CD4-positive, CD25-positive, alpha-beta regulatory T cell (primary cell): ENCODE data around the gene SRP9. TPM values are rescaled to one million over a fixed set of nuclear protein-coding genes. Genes with fewer than 3 reads are reported as not detected.
A peak's percentile ranks its signal among the peaks of the same experiment; 100 is the strongest.
"Not testable (repeated sequence)": the region's sequence is repeated elsewhere in the genome, so short reads cannot be mapped to it uniquely, and the experiment has no call there.

Experiments used
- ATAC-seq, 2 donors: fragments of 150-1000 bp; cut with Tn5 transposase; one replicate each; pipeline ENCODE4 v1.10.0; 2021; ENCODE audit warnings: low read depth in 2 of 2, moderate number of reproducible peaks in 2 of 2, moderate library complexity in 1 of 2
- DNase-seq, 3 donors: peaks; one replicate each; pipeline versions ENCODE4 v3.0.0 to v3.0.0-alpha.2; 2012 to 2022; ENCODE audit warnings: mixed read lengths in 1 of 3
- H3K27ac ChIP-seq: one replicate; pipeline ENCODE4 v1.7.0; 2013; ENCODE audit warnings: mild to moderate bottlenecking, low read length; ENCODE audit not compliant: insufficient read depth, poor library complexity, severe bottlenecking
- H3K27me3 ChIP-seq: one replicate; pipeline ENCODE4 v1.7.0; 2013; ENCODE audit warnings: low read length; ENCODE audit not compliant: control insufficient read depth, insufficient read depth
- H3K36me3 ChIP-seq: one replicate; pipeline ENCODE4 v1.7.0; 2013; ENCODE audit warnings: mild to moderate bottlenecking, low read length, moderate library complexity; ENCODE audit not compliant: control insufficient read depth, insufficient read depth
- H3K4me1 ChIP-seq: 2 replicates; pipeline ENCODE4 v1.7.0; 2013; ENCODE audit warnings: mild to moderate bottlenecking, low read length; ENCODE audit not compliant: insufficient read depth, control insufficient read depth, poor library complexity, severe bottlenecking
- H3K4me3 ChIP-seq: one replicate; pipeline ENCODE4 v1.7.0; 2013; ENCODE audit warnings: low read depth, mild to moderate bottlenecking, low read length, moderate library complexity
- H3K9me3 ChIP-seq, 2 experiments: 1 replicate in 1 of 2; 2 replicates in 1 of 2; pipeline ENCODE4 v1.7.0; 2013; ENCODE audit warnings: low read length in 2 of 2, mild to moderate bottlenecking in 1 of 2, moderate library complexity in 1 of 2; ENCODE audit not compliant: control insufficient read depth in 2 of 2
- H3K27ac Mint-ChIP-seq, 3 donors: one replicate each; pipeline ENCODE4 v1.8.0; 2020 to 2022; ENCODE audit warnings: mild to moderate bottlenecking in 3 of 3, mixed read lengths in 3 of 3, moderate library complexity in 2 of 3
- H3K27me3 Mint-ChIP-seq: one replicate; pipeline ENCODE4 v1.8.0; 2022; ENCODE audit warnings: mild to moderate bottlenecking, mixed read lengths
- H3K36me3 Mint-ChIP-seq: one replicate; pipeline ENCODE4 v1.8.0; 2020; ENCODE audit warnings: mixed read lengths
- H3K4me1 Mint-ChIP-seq, 4 donors: one replicate each; pipeline ENCODE4 v1.8.0; 2020 to 2022; ENCODE audit warnings: mixed read lengths in 4 of 4, mild to moderate bottlenecking in 1 of 4
- H3K4me3 Mint-ChIP-seq, 4 donors: one replicate each; pipeline ENCODE4 v1.8.0; 2020 to 2022; ENCODE audit warnings: mild to moderate bottlenecking in 4 of 4, mixed read lengths in 4 of 4, moderate library complexity in 3 of 4
- H3K9me3 Mint-ChIP-seq, 7 donors: one replicate each; pipeline ENCODE4 v1.8.0; 2020 to 2022; ENCODE audit warnings: mixed read lengths in 7 of 7, mild to moderate bottlenecking in 3 of 7, moderate library complexity in 2 of 7
- polyA plus RNA-seq, 4 donors: library from polyadenylated mRNA; unstranded; fragments of 300-500 nt; fragmentation: Illumina TruSeq; gene quantifications; one replicate each; pipeline ENCODE4 v1.2.3, GENCODE V29; 2021
- total RNA-seq: library from RNA; stranded (reverse); gene quantifications from one replicate; pipeline ENCODE4 v1.2.3, GENCODE V29; 2022

The SRP9 gene
- total and polyA plus RNA-seq, 5 donors from 2014 or later = 76.7 to 367 (median 340) TPM

DNA sequence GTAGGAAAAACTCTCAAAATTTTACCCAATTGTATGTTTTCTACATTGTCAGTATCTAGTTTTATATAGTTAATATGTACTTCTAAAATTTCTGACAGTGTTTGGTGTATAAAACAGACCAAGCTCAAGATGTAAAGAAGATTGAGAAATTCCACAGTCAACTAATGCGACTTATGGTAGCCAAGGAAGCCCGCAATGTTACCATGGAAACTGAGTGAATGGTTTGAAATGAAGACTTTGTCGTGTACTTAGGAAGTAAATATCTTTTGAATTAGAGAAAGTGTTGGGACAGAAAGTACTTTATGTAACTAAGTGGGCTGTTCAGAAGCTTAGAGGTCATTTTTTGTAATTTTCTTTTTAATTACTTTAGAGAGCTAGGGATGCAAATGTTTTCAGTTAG is 11.5 kb downstream of the SRP9 start:
- Mint-ChIP-seq H3K4me1 (peaks cover 17 to 20% (median 20%) of the 10 kb centered on the region in 4 donors), H3K36me3 (peaks cover 50% of the 10 kb centered on the region)
- DNase-seq, H3K27me3 Mint-ChIP-seq, H3K9me3 ChIP-seq, H3K9me3 Mint-ChIP-seq, H3K27me3 ChIP-seq, H3K27ac ChIP-seq, H3K4me1 ChIP-seq, H3K4me3 ChIP-seq, H3K27ac Mint-ChIP-seq, H3K4me3 Mint-ChIP-seq, ATAC-seq: not testable (repeated sequence)
- peaks cover 56% of the 10 kb centered on the region for H3K36me3 ChIP-seq

DNA sequence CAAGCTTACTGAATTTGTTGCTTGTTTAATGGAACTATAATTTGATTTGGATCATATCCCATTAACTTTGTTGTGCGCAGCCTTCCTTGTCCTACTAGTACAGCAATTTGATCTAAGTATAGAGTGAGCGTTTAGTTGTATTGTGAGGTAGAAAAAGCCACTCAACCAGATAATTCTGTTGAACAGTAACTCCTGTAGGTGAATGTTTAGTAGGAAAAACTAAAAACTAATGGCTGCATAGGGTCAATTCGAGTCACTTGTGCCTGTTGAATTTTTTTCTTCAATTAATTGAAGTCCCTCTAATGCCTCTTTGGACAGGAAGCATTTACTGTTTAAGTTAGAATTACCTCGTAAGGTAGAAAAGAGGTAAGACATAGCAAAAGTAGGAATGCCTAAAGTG is 17.3 kb downstream of the SRP9 start:
- Mint-ChIP-seq H3K27me3 (no peaks in the 10 kb centered on the region), H3K4me1 (peaks cover 0 to 11% (median 4%) of the 10 kb centered on the region in 4 donors), H3K27ac (no peak overlapping the region), H3K36me3 (peaks cover 44% of the 10 kb centered on the region), H3K9me3 (peaks cover 0 to 3% (median 0%) of the 10 kb centered on the region in 7 donors), H3K4me3 (no peak overlapping the region)
- Histone ChIP-seq H3K9me3 (no peaks in the 10 kb centered on the region), H3K4me1 (no peaks in the 10 kb centered on the region), H3K27me3 (no peaks in the 10 kb centered on the region), H3K27ac (no peak overlapping the region), H3K4me3 (no peak overlapping the region), H3K36me3 (peaks cover 20% of the 10 kb centered on the region)
- DNase-seq = no peak
- ATAC-seq = no peak

DNA sequence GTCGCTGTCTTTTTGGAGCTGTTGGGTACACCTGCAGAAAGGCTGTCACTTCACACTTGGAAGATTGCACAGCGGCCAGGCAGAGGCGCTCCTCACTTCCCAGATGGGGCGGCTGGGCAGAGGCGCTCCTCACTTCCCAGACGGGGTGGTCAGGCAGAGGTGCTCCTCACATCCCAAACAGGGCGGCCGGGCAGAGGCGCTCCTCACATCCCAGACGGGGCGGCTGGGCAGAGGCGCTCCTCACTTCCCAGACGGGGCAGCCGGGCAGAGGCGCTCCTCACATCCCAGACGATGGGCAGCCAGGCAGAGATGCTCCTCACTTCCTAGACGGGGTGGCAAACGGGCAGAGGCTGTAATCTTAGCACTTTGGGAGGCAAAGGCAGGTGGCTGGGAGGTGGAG is 18.5 kb downstream of the SRP9 start:
- H3K9me3 Mint-ChIP-seq, H3K27ac ChIP-seq, H3K4me3 Mint-ChIP-seq, H3K36me3 ChIP-seq, H3K27me3 Mint-ChIP-seq, ATAC-seq, H3K4me3 ChIP-seq, H3K27me3 ChIP-seq, H3K9me3 ChIP-seq, H3K4me1 ChIP-seq, DNase-seq: not testable (repeated sequence)
- Mint-ChIP-seq H3K4me1 (peaks cover 0 to 11% (median 6%) of the 10 kb centered on the region in 4 donors), H3K36me3 (peaks cover 39% of the 10 kb centered on the region), H3K27ac (peak overlapping the region in 1 of 3 donors; percentile 20)

DNA sequence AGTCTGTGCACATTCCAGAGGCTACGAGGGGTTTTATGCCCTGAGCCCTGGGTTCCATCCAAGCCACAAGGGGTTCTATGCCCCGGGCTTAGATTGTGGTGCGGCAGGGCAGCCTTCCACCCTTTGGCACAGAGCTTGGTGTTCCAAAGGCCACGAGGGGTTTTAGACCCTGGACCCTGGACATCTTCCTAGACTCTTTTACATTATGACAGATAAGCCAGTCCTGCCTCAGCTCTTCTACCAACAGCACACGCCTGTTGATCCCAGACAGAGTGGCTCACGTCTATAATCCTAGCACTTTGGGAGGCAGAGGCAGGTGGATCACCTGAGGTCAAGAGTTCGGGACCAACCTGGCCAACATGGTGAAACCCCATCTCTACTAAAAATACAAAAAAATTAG is 23.5 kb downstream of the SRP9 start:
- peaks cover 0 to 10% (median 3%) of the 10 kb centered on the region in 4 donors for H3K4me1 Mint-ChIP-seq
- not testable (repeated sequence) for H3K27ac ChIP-seq, H3K4me1 ChIP-seq, H3K9me3 Mint-ChIP-seq, H3K4me3 ChIP-seq, H3K36me3 ChIP-seq, H3K9me3 ChIP-seq, H3K27me3 Mint-ChIP-seq, DNase-seq, ATAC-seq, H3K36me3 Mint-ChIP-seq, H3K4me3 Mint-ChIP-seq, H3K27ac Mint-ChIP-seq, H3K27me3 ChIP-seq

DNA sequence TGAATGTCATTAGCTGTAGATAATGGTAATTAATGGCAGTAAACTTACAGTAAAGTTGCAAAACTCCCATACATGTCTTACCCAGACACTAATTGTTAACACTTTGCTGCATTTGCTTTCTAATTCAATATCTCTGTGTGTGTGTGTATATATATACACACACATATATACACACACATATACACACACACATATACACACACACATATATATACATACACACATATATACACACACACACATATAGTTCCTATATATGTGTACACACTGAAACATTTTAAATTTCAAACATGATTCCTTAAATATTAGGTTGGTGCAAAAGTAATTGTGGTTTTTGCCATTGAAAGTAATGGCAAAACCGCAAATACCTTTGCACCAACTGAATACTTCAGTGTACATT is 28.6 kb downstream of the SRP9 start:
- H3K27ac Mint-ChIP-seq = no peak overlapping the region
- H3K36me3 ChIP-seq = no peaks in the 10 kb centered on the region
- H3K9me3 ChIP-seq = no peaks in the 10 kb centered on the region
- H3K4me3 ChIP-seq = no peak overlapping the region
- DNase-seq = no peak
- H3K36me3 Mint-ChIP-seq = no peaks in the 10 kb centered on the region
- H3K9me3 Mint-ChIP-seq = no peaks in the 10 kb centered on the region
- no peak overlapping the region for H3K27ac ChIP-seq
- H3K4me1 Mint-ChIP-seq = peaks cover 0 to 12% (median 6%) of the 10 kb centered on the region in 4 donors
- H3K4me1 ChIP-seq = peaks cover 8% of the 10 kb centered on the region
- no peaks in the 10 kb centered on the region for H3K27me3 ChIP-seq
- no peak overlapping the region for H3K4me3 Mint-ChIP-seq
- ATAC-seq = no peak
- peaks cover 24% of the 10 kb centered on the region for H3K27me3 Mint-ChIP-seq

DNA sequence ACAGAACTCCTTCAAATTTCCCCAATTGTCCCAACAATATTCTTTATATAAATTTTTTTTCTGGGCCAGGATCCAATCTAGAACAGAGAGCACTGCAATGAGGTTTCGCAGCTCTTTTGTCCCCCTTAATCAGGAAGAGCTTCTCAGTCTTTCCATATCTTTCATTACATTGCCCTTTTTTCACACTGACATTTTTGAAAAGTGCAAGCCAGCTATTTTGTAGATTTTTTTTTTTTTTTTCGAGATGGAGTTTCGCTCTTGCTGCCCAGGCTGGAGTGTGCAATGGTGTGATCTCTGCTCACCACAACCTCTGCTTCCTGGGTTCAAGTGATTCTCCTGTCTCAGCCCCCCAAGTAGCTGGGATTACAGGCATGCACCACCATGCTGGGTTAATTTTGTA is 29.1 kb downstream of the SRP9 start:
- ATAC-seq, H3K36me3 ChIP-seq, H3K27me3 ChIP-seq: not testable (repeated sequence)

DNA sequence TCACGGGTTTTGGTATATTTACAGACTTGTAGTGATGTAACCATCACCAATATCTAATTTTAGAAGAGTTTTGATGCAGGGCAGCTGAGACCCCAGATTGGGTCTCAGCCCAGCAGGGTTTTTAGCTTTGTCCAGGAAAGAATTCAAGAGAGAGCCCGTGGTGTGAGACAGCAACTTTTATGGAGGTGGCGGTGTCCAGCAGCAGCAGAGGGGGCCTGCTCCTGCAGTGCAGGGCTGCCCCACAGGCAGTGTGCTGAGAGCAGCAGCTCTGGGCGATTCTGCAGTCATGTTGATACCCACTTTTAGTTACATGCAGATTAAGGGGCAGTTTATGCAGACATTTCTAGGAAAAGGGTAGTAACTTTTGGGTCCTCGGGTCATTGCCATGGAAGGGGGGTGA is 30.5 kb downstream of the SRP9 start:
- DNase-seq = no peak
- Mint-ChIP-seq H3K27ac (no peak overlapping the region), H3K4me1 (peaks cover 2 to 12% (median 5%) of the 10 kb centered on the region in 4 donors), H3K27me3 (peaks cover 24% of the 10 kb centered on the region), H3K36me3 (no peaks in the 10 kb centered on the region), H3K4me3 (peak overlapping the region; percentile 19 to 80 (median 62)), H3K9me3 (no peaks in the 10 kb centered on the region)
- no peak for ATAC-seq
- no peak overlapping the region for H3K4me3 ChIP-seq
- H3K27ac ChIP-seq = no peak overlapping the region
- H3K36me3 ChIP-seq = no peaks in the 10 kb centered on the region
- no peaks in the 10 kb centered on the region for H3K9me3 ChIP-seq
- peaks cover 8% of the 10 kb centered on the region for H3K4me1 ChIP-seq
- H3K27me3 ChIP-seq = no peaks in the 10 kb centered on the region

More for the DNA sequence above, 29.1 kb downstream of the SRP9 start:
- not testable (repeated sequence) for H3K4me3 ChIP-seq, DNase-seq, H3K27ac Mint-ChIP-seq, H3K36me3 Mint-ChIP-seq, H3K27ac ChIP-seq, H3K4me1 ChIP-seq, H3K9me3 ChIP-seq, H3K9me3 Mint-ChIP-seq, H3K4me3 Mint-ChIP-seq
- H3K27me3 Mint-ChIP-seq = peaks cover 24% of the 10 kb centered on the region
- H3K4me1 Mint-ChIP-seq = peaks cover 2 to 12% (median 6%) of the 10 kb centered on the region in 4 donors

DNA sequence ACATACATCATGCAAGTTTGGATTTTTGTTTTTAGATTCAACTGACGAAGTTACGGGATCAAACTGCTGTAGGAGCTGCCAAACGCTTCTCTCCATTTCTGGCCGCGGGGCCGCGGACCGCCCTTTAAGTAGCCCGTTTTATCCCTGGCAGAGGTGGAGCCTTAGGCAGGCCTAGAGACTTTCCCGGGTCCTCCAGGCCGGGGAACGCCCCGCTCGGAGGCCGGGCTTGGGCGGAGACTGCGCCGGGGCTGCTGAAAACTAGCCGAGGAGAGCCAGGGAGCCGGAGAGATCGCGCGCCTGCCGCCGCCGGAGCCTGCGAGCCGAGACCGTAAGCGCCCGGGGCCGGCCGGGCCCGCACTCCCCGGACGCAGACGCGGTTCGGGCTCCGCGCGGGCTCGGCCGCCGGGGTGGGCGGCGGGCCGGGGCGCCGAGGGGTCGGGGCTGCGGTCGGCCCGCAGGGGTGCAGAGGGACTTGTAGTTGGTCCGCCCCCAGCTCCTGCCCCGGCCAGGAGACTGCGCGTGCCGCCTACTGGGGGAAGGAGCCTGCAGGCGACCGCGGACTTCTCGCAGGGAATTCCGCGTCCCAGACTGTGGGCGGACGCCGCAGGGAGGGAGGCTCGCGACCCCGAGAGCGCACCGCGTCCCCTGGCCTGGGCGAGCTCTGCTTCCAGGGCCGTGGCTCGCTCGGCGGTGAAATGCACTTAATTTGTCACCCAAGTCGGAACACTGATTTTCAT is 32.4 kb downstream of the SRP9 start, which contains the start of gene EPHX1:
Gene EPHX1 (plus strand): TSS at position 283 of the 737 bp plus-strand sequence. CDS start 18,606 bp downstream, outside the sequence.
- Histone ChIP-seq H3K36me3 (no peaks in the 10 kb centered on the region), H3K27ac (no peak within 1 kb of the TSS), H3K27me3 (no peaks in the 10 kb centered on the region), H3K9me3 (no peaks in the 10 kb centered on the region), H3K4me1 (peaks cover 8% of the 10 kb centered on the region), H3K4me3 (no peak within 1 kb of the TSS)
- H3K36me3 Mint-ChIP-seq = no peaks in the 10 kb centered on the region
- H3K4me1 Mint-ChIP-seq = peaks cover 2 to 12% (median 5%) of the 10 kb centered on the region in 4 donors
- H3K27ac Mint-ChIP-seq = peak within 1 kb of the TSS in 2 of 3 donors; percentile 77 to 86
- peak; percentile 14 to 69 (median 23) for DNase-seq
- ATAC-seq = peak; percentile 73 to 80
- peaks cover 24% of the 10 kb centered on the region for H3K27me3 Mint-ChIP-seq
- peak within 1 kb of the TSS; percentile 79 to 89 (median 84) for H3K4me3 Mint-ChIP-seq
- H3K9me3 Mint-ChIP-seq = no peaks in the 10 kb centered on the region
